GM18873 (cell line): Measurements from ENCODE around the gene OSER1.

Experiments used
- ATAC-seq: cut with Tn5 transposase; IDR thresholded peaks from one replicate; pipeline ENCODE4 v1.9.1; 2021; ENCODE audit warnings: mild to moderate bottlenecking, moderate library complexity, moderate number of reproducible peaks; ENCODE audit not compliant: unreplicated experiment, low FRiP score

OSER1 gene

DNA sequence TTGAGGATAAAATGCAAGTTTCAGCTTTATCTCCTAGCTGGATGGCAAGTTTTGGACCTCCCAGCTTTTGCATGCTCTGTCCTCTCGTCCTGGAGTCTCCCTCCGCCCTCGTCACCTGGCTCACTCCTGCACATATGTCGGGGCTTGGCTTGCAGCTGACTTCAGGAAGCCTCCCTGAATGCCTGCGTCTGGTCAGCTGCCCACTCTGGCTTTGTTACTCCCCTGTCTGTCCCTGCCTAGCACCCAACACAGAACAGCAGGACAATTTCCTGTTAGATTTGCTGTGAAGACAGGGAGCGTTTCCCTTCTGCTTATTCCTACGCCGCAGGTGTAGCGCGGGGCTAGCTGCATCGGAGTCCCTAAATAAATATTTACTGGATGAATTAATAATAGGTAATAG, 29.0 kb downstream of the OSER1 start:
- no peak for ATAC-seq

DNA sequence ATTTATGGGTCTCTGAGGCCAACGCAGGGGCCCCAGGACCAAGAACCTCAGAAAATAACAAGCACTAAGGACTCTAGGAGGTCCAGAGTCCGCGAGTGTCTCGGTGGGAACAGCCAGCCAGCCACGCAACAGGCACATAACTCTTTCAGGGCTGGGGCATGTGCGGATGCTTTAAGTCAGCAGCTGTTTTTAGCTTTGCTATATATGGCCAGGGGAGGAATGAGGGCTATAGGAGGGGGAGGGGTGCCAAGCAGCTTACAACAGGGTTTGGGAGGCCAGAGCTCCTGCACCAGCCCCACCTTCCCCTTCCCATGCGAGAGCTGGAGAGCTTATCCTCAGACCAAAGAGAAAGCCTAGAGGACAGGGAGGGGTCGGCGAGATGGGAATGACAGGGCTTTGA, 29.8 kb downstream of the OSER1 start:
- no peak for ATAC-seq

DNA sequence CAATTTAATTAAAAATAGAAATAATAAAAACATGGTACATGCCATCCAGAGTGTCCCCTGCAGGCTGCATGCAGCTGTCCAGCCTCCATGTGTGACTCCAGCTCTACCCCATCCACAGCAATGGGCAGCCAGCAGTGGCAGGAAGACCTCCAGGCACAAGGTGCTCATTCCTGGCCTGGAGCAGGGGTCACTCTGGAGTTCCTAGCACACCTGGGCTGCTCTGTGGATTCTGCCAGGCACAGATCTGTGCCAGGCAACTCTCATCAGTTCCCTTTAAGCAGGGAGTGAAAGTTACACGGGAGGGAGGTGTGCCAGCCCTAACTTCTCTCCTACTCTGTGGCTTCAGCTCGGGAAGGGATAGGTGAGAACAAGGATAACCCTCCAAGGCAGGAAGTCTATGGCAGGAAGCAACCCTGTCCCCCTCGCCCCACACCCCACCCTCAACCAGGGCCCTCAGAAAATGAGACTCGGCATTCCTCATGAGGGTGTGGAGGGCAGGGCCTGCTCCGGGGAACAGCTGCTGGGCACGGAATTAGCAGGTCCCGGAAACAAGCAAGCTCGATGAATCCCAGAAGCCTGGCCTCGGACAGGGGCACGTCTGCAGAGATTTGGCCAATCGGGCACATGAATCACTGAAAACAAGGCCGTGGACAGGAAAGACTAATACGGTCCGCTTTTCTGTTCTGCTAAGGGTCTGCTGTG, 33.6 kb downstream of the OSER1 start:
- ATAC-seq = no peak

DNA sequence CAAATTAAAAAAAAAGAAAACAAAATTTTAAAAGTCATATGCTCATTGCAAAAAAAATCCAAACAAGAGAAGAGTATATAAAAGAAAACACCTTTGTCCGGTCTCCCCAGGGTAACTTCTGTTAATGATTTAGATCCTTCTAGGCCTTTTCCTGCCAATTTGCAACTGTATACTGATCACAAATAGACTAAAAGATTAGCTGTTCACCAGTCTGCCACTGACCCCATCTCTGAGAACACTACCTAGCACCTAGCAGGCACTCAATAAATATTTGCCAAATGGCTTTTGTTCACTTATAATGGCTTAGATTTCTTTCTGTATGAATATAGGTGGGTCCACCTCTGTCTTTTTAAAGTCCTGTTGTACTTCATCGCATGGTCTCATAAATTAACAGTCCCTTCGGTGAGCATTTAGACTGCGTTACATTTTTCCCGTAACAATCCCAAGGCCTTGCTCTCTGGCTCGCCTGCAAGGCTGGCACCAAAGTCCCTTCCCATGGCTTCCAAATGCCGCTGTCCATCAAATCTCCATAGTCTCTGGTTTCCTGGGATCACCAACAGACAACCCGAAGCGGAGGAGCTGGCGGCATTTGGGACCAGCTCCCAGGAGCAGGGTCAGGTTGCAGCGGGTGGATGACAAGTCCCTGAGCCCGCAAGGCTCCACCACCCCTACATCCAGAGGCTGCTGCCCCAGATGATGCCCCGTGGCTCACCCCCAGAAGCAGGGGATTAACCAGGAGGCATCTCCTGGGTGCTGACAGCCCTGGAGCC, 35.4 kb downstream of the OSER1 start:
- ATAC-seq = no peak

DNA sequence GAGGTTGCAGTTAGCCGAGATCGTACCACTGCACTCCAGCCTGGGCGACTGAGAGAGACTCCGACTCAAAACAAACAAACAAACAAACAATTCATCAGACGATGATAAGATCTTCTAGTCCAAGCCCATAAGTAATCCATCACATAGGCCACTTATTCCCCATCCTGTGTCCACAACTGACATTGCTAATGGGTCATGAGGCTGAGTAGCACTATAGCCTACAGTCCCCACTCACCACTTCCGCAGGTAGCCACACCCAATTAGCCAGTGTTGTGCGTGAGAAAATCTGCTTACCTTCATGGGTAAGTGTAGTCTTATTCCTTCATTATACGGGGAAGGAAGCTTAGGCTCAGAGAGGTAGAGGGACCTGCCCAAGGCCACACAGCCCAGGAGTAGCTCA, 36.7 kb downstream of the OSER1 start:
- no peak for ATAC-seq

DNA sequence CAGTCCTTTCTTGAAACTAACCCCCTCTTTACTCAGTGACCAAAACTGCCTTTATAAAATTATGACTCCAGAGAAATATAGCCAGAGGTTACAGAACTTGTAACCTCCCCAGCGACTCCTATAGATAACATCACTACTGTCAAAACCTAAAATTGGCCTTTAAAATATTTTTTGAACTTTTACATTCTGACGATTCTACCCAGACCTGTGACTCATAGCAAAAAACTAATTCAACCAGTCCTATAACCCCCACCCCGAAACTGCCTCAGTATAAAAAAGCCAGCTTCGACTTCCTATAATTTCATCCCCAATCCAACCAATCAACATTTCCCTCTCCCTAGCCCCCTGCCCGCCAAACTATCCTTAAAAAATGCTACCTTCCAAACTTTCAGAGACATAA, 37.5 kb downstream of the OSER1 start:
- no peak for ATAC-seq

DNA sequence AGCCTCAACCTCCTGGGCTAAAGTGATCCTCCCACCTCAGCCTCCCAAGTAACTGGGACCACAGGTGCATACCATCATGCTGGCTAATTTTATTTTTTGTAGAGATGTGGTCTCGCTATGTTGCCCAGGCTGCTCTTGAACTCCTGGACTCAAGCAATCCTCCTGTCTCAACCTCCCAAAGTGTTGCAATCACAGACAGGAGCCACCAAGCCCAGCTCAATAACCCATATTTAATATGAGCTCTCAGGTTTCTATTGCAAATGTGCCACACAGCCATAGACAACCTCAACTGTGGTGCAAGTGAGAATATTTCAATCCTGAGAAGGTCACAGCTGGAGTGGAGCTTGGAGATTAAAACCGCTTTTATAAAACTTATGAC, 38.0 kb downstream of the OSER1 start:
- no peak for ATAC-seq

DNA sequence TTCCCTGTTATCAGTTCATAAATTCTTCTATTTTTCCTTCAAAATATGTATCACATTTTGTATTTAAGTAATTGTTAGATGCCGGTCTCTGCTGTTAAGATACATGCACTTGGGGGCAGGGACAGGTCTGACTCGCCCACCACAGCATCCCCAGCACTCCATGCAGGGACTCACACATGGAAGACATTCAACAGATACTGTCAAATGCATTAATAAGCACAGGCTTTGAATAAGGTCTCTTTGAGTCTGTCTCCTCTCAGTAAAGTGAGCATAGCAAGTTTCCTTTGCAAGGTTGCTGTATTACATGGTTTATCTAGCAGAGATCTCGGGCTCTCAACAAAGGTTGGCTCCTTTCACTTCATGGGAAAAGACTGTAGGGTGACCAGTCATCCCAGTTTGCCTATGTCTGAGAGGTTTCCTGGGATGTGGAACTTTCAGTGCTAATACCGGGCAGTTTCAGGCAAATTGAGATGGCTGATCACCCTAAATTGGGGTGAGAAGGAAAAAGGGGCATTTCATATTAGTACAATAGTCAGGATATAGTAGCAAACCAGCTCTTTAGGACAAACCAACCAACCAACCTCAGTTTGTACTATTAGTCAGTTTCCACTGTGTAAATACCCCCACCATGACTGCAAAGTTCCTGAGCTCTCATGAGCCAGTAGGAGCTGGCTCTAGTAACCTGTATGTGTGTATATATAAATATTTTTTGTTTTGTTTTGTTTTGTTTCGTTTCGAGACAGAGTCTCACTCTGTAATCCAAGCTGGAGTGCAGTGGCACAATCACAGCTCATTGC, 38.6 kb downstream of the OSER1 start:
- ATAC-seq = no peak

DNA sequence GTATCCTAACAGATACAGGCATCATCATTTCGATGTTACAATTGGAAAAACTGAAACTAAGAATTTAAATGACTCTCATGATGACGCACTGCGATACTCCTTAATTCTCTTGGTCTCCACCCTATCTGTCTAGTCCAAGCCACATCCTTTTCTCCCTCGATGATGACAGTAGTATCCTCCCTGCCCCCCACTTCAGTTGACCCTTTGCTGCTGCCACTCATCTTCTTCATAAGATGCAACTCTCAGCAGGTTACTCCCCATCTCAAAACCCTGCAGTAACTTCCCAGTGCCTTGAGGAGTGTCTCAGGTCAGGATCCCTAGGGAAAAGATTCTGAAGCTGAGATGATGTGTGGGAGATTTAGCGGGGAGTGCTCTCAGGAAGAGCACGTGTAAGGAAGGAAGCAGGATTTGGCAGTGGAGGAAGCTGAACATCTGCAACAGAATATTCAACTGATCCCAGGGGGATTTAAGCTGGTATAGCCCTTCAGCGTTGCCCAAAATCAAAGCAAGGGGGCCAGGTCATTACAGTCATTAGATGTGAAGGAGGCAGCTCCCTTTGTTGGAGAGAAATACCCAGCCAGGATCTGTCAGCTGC, 39.7 kb downstream of the OSER1 start:
- ATAC-seq = no peak

DNA sequence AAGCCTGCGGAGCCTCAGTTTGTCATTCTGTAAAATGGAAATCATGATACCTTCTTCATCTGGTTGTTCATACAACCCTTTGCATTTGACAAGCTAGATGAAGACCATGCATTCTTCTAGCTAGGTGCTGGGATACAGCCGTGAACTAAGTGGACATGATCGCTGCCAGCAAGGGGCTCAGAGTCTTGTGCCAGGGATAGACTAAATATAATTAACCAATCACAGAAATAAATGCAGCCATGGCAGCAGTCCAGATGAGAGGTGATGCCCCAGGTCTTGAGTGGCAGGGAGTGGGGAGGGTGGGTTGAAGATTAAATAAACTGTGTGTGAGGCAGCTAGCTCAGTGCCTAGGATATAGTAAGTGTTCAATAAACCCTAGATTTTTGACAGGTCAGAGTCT, 42.8 kb downstream of the OSER1 start:
- ATAC-seq = no peak

DNA sequence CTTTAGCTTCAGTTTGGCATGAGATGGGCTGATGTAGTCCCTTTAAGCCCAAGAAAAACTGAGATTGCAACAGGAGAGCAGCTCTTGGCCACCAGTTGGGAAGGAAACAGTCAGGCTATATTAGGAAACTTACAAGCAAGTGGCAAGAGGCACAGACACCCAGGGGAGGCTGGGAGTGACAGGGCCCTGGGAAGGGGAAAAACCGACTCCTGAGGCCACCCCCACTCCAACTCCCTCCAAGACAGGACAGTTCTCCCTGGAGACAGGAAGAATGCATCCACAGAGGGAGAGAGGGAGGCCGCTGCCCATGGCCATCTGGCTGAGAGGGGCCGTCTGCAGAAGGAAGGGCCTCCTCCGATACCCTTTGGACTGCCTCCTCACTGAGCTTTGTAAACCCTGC, 44.1 kb downstream of the OSER1 start:
- ATAC-seq = no peak

DNA sequence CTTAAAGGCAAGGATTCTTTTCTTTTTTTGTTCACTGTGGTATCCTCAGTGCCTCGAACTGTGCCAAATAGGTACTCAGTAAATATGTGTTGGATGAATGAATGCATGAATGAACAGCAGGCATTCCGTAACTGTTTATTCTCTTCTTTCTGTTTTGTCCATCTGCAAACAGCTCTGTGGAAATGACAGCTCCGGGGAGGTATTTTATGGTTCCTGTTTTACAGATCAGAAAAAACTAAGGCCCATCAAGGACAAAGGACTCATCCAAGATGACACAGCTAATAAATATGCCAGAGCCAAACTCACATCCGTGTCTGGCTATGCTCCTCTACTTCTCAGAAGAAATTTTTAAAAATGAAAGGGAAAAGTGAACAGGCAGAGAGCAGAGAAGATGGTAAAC, 44.6 kb downstream of the OSER1 start:
- no peak for ATAC-seq

DNA sequence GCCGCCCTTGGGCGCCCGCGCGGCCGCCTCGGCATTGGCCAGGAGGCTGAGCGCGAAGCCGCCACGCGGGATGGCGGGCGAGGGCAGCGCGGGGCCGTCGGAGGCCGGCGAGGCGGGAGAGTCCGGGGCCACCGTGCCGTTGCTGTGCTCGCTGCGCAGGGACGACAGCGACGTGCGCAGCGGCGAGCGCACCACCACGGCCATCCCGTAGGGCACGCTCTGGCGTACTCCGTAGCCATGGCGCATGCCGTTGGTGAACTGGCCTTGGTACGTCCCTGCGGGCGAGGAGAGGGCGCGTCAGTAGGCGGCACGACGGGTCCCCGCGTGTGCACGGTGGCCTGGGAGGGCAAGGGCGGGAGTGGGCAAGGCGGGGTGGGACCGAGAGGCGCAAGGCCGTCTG, 50.4 kb downstream of the OSER1 start:
- no peak for ATAC-seq

DNA sequence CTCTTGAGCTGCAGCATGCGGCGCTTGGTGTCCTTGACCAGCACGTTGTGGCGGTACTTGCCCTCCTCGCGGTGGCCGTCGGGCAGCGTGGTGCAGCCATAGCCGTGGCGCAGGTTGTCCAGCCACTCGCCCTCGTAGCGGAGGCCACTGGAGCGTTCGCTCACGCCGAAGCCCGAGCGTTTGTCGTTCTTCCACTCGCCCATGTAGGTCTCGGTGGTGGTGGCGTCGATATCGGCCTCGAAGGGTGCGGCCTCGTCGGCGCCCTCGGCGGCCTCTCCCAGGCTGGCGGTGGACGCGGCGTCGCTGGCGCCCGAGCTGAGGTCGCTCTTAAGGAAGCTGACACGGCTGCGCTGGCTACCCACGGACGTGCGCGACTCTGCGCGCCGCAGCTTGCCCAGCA, 50.9 kb downstream of the OSER1 start:
- no peak for ATAC-seq

DNA sequence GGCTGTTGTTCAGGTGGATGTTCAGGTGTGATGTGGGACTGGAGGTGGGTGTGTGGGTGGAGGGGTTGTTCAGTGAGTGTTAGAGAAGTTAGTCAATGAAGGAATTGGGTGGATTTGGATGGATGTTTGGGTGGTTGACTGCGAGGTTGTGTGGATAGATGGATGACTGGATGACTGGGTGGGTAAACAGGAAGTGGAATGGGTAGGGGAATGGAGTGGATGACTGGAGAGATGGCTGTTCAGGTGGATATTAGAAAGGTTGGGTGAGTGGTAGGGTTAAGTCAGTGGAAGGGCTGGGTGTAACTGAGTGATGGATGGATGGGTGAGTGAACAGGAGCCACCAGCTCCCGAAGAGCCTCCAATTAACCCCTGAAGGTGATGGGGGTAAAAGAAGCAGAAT, 51.4 kb downstream of the OSER1 start:
- no peak for ATAC-seq

DNA sequence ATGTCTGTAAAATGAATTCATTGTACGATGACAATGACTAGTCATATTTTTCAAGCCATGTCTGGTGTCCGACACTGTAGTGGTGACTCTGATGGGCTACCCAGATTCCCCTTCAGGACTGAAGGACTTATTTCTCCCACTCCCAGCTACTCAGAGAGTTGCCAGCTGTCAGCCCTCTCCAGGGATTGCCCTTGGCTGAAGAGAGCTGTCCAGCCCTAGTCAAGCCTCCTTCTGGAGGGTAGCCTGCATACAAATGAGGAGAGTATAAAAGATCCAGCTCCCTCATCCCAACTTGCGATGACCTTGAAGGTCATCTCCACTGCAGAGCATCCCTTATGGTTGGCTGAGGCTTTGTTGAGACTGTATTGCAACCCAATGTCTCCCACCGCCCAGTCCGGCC, 53.5 kb downstream of the OSER1 start:
- no peak for ATAC-seq

DNA sequence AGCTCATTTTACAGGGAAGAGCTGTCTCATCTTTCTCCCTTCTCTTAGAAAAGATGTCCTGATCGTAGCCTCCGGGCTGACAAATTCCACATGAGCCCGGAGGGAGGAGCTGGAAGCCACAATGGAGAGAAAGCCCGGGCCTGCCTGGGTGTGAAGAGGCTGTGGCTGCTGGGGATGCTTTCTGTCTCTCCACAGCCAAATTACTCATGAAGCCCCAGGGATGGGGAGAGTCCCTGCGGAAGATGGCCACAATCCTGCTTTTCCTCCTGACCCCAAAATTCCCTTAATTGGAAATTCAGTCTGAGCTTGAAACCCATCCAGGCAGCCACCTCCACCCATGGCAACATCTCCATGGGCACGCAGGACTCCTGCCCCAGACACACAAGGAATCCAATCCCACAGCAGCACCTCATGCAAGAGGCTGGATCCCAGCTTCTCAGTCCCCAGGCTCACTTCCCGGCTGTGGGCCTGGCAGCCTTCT, 56.0 kb downstream of the OSER1 start:
- ATAC-seq = no peak

DNA sequence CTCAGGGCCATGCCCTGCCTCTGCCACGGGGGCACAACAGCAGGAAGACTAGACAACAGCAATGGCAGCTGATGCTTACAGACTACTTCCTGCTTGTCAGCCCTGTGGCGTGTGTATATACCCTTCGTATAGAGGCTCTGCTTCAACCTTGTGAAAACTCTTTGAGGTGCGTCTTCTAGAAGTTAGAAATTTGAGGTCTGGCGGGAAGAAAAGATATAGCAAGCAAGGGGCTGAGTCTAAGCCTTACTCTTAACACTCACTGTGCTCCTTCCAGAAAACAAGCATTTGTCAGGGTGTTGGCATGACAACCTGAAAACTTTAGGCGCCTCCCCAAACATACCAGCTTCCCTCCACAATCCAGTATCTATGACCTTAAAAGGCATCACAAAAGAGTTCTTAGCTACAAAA, 56.9 kb downstream of the OSER1 start:
- no peak for ATAC-seq

DNA sequence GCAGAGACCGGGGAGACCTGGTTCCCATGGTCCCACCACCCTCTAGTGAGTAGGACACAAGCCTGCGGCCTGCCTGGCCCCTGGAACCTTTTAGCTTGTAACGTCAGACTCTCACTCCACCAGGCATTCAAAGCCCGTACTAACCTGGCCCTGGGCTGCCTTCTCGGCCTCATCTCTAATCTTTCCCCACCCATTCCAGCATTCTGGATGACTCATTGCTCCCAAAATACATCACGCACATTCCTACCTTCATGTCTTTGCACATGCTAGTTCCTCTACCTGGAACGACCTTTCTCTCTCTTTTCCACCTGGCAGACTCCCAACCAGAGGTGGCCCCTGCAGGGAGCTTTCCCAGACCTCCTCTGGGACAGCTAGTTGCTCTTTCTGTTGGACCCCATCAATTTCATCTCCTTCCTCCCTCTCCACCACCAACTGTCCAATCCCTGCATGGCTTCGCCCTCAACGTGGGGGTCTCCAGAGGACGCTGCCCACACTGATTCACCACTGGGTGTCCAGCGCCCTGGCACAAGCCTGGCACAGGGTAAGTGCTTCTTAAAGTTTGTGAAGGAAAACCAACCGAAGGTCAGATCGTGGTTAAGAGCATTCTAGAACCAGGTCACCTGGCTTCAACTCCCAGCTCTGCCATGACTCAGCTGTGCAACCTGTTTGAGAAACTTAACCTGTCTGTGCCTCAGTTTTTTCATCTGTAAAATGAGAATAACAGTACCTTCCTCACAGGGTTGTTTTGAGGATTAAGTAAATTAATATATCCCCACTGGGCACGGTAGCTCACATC, 58.8 kb downstream of the OSER1 start:
- ATAC-seq = no peak

DNA sequence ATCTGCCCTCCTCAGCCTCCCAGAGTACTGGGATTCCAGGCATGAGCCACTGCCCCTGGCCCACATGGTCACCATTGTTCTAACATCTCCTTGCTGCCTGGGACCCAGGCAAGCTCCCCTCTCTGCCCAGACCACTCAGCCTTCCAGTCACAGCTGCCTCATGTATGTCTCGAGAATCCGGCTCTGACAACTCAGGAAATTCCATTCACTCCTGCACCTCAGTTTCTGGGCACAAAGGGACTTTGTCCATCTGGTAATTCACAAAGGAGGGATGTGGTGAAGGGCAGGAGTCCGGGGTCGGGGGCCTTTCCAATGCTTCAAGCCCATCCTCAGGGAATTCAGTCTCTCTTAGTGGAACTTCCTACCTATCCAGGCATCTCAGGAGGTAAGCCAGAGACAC, 64.3 kb downstream of the OSER1 start:
- ATAC-seq = no peak
